Measurements from ENCODE around the gene ANO5. TPM values are rescaled to one million over a fixed set of nuclear protein-coding genes. Genes with fewer than 3 reads are reported as not detected.

Gene ANO5
- total and polyA plus RNA-seq, 9 of the 15 experiments (the other 6 are each of a cell fraction or from before 2014, with no cell fraction given): 0.16 to 0.58 (median 0.28) TPM

GRCh38 chr11:22190827-22191463 lies 1.9 kb upstream of the ANO5 start (continued):
- TF ChIP-seq ZNF431 (CRISPR knock-in tag; IDR thresholded peaks at IDR 0.05) (no peak), FIP1L1 (IDR thresholded peaks at IDR 0.05; ENCODE audit: low read depth, low read length, poor library complexity, severe bottlenecking) (no peak)

GRCh38 chr11:22192289-22192641 lies 620 bp upstream of the ANO5 start:
- BruUV-seq (replicated peaks): no TSS peak
- Histone ChIP-seq H3K4me2 (ENCODE audit: insufficient read depth, low read length) (peak overlapping the region; percentile 63), H3K27ac (ENCODE audit: extremely low read depth, low read depth, low read length) (no peak overlapping the region), H3K9ac (ENCODE audit: insufficient read depth in 1 of 2, low read depth in 2 of 2, low read length in 2 of 2) (peak overlapping the region; percentile 35 to 79; a peak in 3 of 4 replicates), H3K4me3 (peak overlapping the region; percentile 46), H3K9me1 (ENCODE audit: control insufficient read depth, insufficient read depth, low read length) (no peaks in the 10 kb centered on the region), H3K9me3 (replicated peaks; ENCODE audit: control insufficient read depth, insufficient read depth, low read depth, low read length) (no peaks in the 10 kb centered on the region), H4K20me1 (replicated peaks; ENCODE audit: control insufficient read depth, insufficient read depth, low read length) (no peaks in the 10 kb centered on the region), H3K27me3 (ENCODE audit: control insufficient read depth in 2 of 2, insufficient read depth in 2 of 2, low read length in 2 of 2) (no peaks in the 10 kb centered on the region), H3K36me3 (ENCODE audit: control insufficient read depth, insufficient read depth, low read length) (no peaks in the 10 kb centered on the region), H3K79me2 (ENCODE audit: control insufficient read depth, insufficient read depth, low read length) (no peaks in the 10 kb centered on the region), H2AFZ (ENCODE audit: low read depth, low read length) (peak overlapping the region; percentile 93), H3K4me1 (replicated peaks in 1 of 2; ENCODE audit: control insufficient read depth in 2 of 2, insufficient read depth in 2 of 2, low read length in 2 of 2) (peaks cover 0 to 13% of the 10 kb centered on the region in 2 experiments; a peak in 2 of 5 replicates)
- DNase-seq (ENCODE audit: extremely low read depth in 1 of 4, low spot score in 3 of 4): peak; percentile 14 to 21 (median 20)
- 1% methylated on average over 7 of the region's 7 CpGs for WGBS (ENCODE audit: insufficient coverage, low coverage, missing lambda C conversion rate)
- ChIA-PET POLR2A (no interaction called here), CTCF (ENCODE audit: low intra/inter-chr PET ratio) (no interaction called here)
- ATAC-seq: peak; percentile 78
- in situ Hi-C loops (cut with MboI): no loop called here
- FAIRE-seq: no peak
- intact Hi-C loops (cut with micrococcal nuclease): no loop called here
- TF ChIP-seq MXD1 (CRISPR knock-in tag; IDR thresholded peaks at IDR 0.05; ENCODE audit: borderline replicate concordance, poor library complexity, severe bottlenecking) (no peak), SOX6 (IDR thresholded peaks at IDR 0.05) (no peak), TCFL5 (CRISPR knock-in tag; conservative IDR thresholded peaks at IDR 0.05) (no peak), ZNF140 (CRISPR knock-in tag; IDR thresholded peaks at IDR 0.05) (no peak), PHTF2 (CRISPR knock-in tag; IDR thresholded peaks at IDR 0.05) (no peak), NR2C2 (CRISPR knock-in tag; IDR thresholded peaks at IDR 0.05) (no peak), NR2C2 (tag; IDR thresholded peaks at IDR 0.05) (no peak), U2AF2 (optimal IDR thresholded peaks at IDR 0.05; ENCODE audit: low read depth, low read length) (no peak), CTCFL (IDR thresholded peaks at IDR 0.05; ENCODE audit: borderline replicate concordance, insufficient read depth, low read depth, low read length, poor library complexity, severe bottlenecking) (peak; percentile 9), ZBTB11 (CRISPR knock-in tag; IDR thresholded peaks at IDR 0.05) (no peak), TCF3 (CRISPR knock-in tag; IDR thresholded peaks at IDR 0.05) (no peak)
